RWPE1 (cell line): ENCODE results near the gene TNPO2.
"Not testable (repeated sequence)": the region's sequence is repeated elsewhere in the genome, so short reads cannot be mapped to it uniquely, and the experiment has no call there.

Experiments
- CTCF ChIA-PET: fragments of 350-600 bp; sonication (Branson Sonifier 250); formaldehyde crosslinking; extraction: SDS; loops from one replicate; lab custom pipeline; 2021; lab: Yijun Ruan, JAX
- POLR2A ChIA-PET: fragments of 400-600 bp; formaldehyde crosslinking; extraction: SDS; loops from one replicate; lab custom pipeline; 2020; ENCODE audit warnings: antibody characterized with exemption; ENCODE audit not compliant: low non-redundant PET; lab: Yijun Ruan, JAX
- DNase-seq: peaks from one replicate; pipeline ENCODE4 v3.0.0; 2012; ENCODE audit warnings: low spot score
- H3K27ac ChIP-seq: fragments of 450-650 bp; 2 replicates; pipeline ENCODE4 v1.5.1; 2017
- TF ChIP-seq, protein P1 (sequence below): fragments of 450-650 bp; conservative IDR thresholded peaks from 2 replicates; pipeline ENCODE4 v1.5.1; 2017; ENCODE audit warnings: low read depth, mild to moderate bottlenecking

The TNPO2 gene

DNA sequence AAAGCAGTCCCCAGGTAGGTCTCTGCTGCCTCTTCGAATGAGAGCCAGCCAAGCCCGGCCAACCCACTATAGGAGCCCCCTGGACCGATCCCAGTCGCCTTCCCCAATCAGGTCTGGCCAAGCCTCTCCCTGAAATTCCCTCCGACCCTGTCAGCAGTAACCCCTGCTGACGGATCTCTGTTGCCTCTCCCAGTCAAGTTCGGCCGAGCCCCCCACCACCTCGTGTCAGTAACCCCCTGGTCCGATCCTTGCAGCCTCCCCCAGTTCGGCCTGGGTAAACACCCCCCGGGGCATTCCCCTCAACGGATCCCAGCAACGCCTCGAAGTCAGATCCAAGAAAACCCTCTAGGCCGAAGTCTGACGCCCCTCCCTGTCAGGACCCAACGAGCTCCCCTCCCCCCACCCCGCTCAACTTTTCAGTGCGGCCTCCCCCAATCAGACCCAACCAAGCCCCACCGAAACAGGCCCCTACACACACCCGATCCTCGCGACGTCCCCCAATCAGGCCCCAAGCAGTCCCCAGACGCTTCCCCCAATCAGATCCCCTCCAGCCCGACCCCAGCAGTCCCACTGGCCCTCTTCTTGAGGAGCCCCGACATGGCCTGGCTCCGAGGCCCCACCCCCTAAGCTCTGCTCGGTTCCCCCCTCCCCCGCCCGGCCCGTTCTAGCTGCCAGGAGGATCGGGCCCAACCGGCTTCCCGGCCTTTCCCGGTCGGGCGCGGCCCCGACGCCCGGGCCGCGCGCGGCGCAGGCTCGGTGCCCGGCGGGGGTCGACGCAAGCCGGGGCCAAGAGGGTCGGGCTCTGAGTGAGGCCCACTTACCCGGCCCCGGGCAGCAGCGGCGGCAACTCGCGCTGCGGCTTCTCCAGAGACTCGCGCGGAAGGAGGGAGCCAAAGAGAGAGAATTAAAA lies 1.8 kb downstream of the TNPO2 start:
- peak; percentile 67 for DNase-seq
- ChIA-PET POLR2A (interaction anchor here (0.7 kb wide), 1 partner anchor 1627 kb away, joined by 7 read pairs; no protein-coding TSS in a partner anchor), CTCF (interaction anchor here (0.6 to 1.4 kb wide), 3 partner anchors 8 to 32 kb away, joined by 3 to 4 read pairs (median 3); no protein-coding TSS in a partner anchor)
- TF ChIP-seq, protein P1, sequence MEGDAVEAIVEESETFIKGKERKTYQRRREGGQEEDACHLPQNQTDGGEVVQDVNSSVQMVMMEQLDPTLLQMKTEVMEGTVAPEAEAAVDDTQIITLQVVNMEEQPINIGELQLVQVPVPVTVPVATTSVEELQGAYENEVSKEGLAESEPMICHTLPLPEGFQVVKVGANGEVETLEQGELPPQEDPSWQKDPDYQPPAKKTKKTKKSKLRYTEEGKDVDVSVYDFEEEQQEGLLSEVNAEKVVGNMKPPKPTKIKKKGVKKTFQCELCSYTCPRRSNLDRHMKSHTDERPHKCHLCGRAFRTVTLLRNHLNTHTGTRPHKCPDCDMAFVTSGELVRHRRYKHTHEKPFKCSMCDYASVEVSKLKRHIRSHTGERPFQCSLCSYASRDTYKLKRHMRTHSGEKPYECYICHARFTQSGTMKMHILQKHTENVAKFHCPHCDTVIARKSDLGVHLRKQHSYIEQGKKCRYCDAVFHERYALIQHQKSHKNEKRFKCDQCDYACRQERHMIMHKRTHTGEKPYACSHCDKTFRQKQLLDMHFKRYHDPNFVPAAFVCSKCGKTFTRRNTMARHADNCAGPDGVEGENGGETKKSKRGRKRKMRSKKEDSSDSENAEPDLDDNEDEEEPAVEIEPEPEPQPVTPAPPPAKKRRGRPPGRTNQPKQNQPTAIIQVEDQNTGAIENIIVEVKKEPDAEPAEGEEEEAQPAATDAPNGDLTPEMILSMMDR = no peak
- H3K27ac ChIP-seq = peak overlapping the region; percentile 91

DNA sequence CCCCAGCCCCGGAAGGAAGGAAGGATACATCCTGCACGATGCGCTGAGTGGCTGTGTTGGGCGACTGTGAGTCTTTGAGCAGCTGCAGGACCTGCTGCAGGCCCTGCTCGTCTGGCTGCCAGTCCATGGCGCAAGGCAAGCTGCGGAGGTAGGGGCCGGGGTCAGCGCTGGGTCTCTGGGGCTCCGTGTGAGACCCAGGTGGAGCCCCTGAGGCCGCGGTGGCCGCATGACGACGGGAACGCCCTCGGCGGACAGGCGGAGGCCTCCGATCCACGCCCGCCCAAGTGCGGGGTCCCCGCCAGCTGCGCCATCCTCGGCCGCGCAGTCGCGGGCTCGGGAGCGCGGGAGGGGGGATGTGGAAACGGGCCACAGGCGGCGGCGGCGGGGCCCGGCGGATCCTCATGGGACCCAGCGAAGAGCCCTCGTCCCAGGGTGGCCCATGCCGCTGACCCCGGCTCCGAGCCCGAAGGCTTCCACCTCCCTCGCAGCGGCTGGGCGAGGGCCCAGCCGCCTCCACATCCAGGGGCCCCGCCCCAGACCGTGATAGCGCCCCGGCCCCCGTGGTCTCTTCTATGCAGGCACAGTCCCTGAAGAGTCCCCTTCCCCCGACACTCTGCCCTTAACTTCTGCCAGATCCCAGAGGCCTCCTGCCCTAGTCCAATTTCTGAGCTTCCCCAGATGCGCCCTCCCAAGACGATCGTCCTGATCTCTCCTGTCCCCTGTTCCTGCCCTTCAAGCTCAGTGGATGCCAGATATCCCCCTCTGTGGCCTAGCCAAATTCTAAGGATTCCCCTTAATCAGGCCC lies 2.7 kb downstream of the TNPO2 start:
- DNase-seq = peak; percentile 13
- CTCF ChIA-PET = interaction anchor here (1.1 to 1.4 kb wide), 2 partner anchors 9 to 13 kb away, joined by 3 to 4 read pairs; no protein-coding TSS in a partner anchor
- TF ChIP-seq, protein P1 = no peak
- POLR2A ChIA-PET = interaction anchor here (0.7 kb wide), 1 partner anchor 1626 kb away, joined by 7 read pairs; no protein-coding TSS in a partner anchor
- H3K27ac ChIP-seq = peak overlapping the region; percentile 91

DNA sequence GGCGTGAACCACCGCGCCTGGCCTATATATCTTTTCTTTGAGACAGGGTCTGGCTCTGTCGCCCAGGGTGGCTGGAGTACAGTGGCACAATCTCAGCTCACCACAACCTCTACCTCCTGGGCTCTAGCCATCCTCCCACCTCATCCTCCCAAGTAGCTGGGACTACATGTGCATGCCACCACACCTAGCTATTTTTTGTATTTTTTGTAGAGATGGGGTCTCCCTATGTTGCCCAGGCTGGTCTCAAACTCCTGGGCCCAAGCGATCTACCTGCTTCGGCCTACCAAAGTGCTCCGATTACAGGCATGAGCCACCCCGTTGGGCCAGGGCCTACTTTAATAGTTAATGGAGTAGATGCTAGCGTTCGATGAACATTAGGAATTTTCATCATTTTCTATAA lies 3.4 kb downstream of the TNPO2 start:
- POLR2A ChIA-PET = no interaction called here
- CTCF ChIA-PET = interaction anchor here (0.6 to 0.8 kb wide), 2 partner anchors 13 to 38 kb away, joined by 3 to 4 read pairs; no protein-coding TSS in a partner anchor
- DNase-seq = no peak
- H3K27ac ChIP-seq = peak overlapping the region; percentile 91
- TF ChIP-seq, protein P1 = no peak

DNA sequence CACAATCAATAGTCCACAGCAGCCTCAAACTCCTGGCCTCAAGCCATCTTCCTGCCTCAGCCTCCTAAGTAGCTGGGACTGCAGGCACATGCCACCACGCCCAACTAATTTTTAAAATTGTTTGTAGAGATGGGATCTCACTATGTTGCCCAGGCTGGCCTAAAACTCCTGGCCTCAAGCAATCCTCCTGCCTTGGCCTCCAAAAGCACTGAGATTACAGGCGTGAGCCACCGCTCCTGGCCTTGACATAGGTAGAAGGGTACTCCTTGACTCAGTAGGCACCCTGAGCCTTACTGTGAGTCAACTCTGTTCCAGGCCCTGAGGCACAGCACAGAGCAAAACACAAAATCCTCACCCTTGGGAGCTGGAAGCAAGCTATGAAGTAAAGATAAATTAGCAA lies 7.8 kb downstream of the TNPO2 start:
- ChIA-PET POLR2A (interaction anchor here (0.6 kb wide), 1 partner anchor 57 kb away, joined by 8 read pairs; no protein-coding TSS in a partner anchor), CTCF (interaction anchor here (1.7 kb wide), 1 partner anchor 131 kb away, joined by 9 read pairs; no protein-coding TSS in a partner anchor)
- TF ChIP-seq, protein P1 = no peak
- H3K27ac ChIP-seq = peak overlapping the region; percentile 91
- DNase-seq = no peak

DNA sequence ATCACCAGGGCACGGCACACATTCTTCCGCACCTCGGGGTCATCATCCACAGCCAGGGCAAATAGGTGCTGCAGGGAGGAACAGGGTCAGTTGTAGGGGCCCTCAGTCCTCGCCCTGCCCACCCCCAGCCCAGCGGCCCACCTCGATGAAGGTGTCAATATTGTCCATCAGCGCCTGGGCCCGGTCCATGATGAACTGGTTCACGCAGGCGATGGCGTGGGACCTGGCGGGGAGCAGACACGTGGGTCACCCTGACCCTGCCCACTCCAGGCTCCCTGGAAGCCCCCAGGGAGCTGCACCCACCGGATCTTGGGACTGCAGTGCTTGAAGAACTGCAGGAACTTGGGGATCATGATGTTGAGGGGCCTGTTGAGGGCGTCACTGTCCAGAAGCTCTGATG lies 8.6 kb downstream of the TNPO2 start:
- POLR2A ChIA-PET = no interaction called here
- DNase-seq = no peak
- CTCF ChIA-PET = interaction anchor here (0.6 kb wide), 1 partner anchor 42 kb away, joined by 4 read pairs; no protein-coding TSS in a partner anchor

DNA sequence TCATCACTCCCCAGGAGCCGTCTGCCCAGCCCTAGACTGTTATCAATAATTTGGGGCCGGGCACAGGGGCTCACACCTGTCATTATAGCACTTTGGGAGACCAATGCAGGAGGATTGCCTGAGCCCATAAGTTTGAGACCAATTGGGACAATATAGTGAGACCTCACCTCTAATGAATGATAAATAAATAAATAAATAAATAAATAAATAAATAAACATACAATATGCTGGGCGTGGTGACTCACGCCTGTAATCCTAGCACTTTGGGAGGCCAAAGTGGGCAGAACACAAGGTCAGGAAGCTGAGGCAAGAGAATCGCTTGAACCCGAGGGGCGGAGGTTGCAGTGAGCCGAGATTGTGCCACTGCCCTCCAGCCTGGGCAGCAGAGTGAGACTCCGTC lies 10.4 kb downstream of the TNPO2 start:
- ChIA-PET CTCF (interaction anchor here (0.7 kb wide), 1 partner anchor 601 kb away, joined by 7 read pairs; no protein-coding TSS in a partner anchor), POLR2A (interaction anchor here (0.6 kb wide), 1 partner anchor 13 kb away, joined by 3 read pairs; no protein-coding TSS in a partner anchor)
- DNase-seq = not testable (repeated sequence)
- H3K27ac ChIP-seq = peak overlapping the region; percentile 39

More for the DNA sequence above, 8.6 kb downstream of the TNPO2 start:
- TF ChIP-seq, protein P1 = no peak
- peak overlapping the region; percentile 91; the same call in 1 of the 2 replicates for H3K27ac ChIP-seq
